HEK293 (cell line): ENCODE results near the gene LRPPRC.

Experiments
- CTCF ChIA-PET: fragments of 350-600 bp; formaldehyde crosslinking; extraction: SDS; loops from one replicate; lab custom pipeline; 2021; ENCODE audit warnings: antibody characterized with exemption; lab: Yijun Ruan, JAX
- POLR2A ChIA-PET: fragments of 300-600 bp; formaldehyde crosslinking; extraction: SDS; loops from one replicate; lab custom pipeline; 2020; ENCODE audit warnings: antibody characterized with exemption, inconsistent platforms; lab: Yijun Ruan, JAX
- H3K27ac ChIP-seq: fragments of 200-500 bp; sonication (Bioruptor generic); 2 replicates; pipeline ENCODE4 v1.5.1; 2014; ENCODE audit warnings: low read depth, low read length, control low read depth, inconsistent platforms; ENCODE audit errors: extremely low read depth
- H3K36me3 ChIP-seq, 2 experiments: fragments of 200-500 bp in 1 of 2; sonication (Bioruptor generic) in 1 of 2; 1 replicate in 1 of 2; 2 replicates in 1 of 2; pipeline ENCODE4 v1.5.1; 2014 to 2017; ENCODE audit warnings: inconsistent platforms in 2 of 2, low read length in 2 of 2; ENCODE audit not compliant: control insufficient read depth in 2 of 2, insufficient read depth in 1 of 2
- H3K4me1 ChIP-seq: fragments of 200-500 bp; sonication (Bioruptor generic); 2 replicates; pipeline ENCODE4 v1.5.1; 2014; ENCODE audit warnings: mild to moderate bottlenecking, low read length, inconsistent platforms; ENCODE audit not compliant: control insufficient read depth, insufficient read depth
- H3K4me3 ChIP-seq: 2 replicates; pipeline ENCODE4 v1.5.1; 2011; ENCODE audit warnings: low read depth, mild to moderate bottlenecking, control low read depth, low read length, moderate library complexity
- H3K9me3 ChIP-seq: fragments of 200-500 bp; sonication (Bioruptor generic); 2 replicates; pipeline ENCODE4 v1.5.1; 2014; ENCODE audit warnings: low read depth, low read length, inconsistent platforms; ENCODE audit not compliant: control insufficient read depth, insufficient read depth
- ATF2 ChIP-seq: fragments of 450-650 bp; formaldehyde crosslinking; IDR thresholded peaks from 2 replicates; pipeline ENCODE4 v1.5.1; 2016; ENCODE audit warnings: missing biosample characterization, missing genetic modification characterization, low read depth
- GLI4 ChIP-seq: fragments of 450-650 bp; formaldehyde crosslinking; IDR thresholded peaks from 2 replicates; pipeline ENCODE4 v1.5.1; 2016; ENCODE audit warnings: missing biosample characterization, missing genetic modification characterization
- GLIS1 ChIP-seq: fragments of 450-650 bp; formaldehyde crosslinking; IDR thresholded peaks from 2 replicates; pipeline ENCODE4 v1.5.1; 2016; ENCODE audit warnings: missing biosample characterization, missing genetic modification characterization
- IKZF3 ChIP-seq: fragments of 450-650 bp; IDR thresholded peaks from 2 replicates; pipeline ENCODE4 v1.5.0; 2018; ENCODE audit warnings: missing biosample characterization, mild to moderate bottlenecking, missing genetic modification characterization, moderate library complexity
- MEIS1 ChIP-seq: sonication (generic); formaldehyde crosslinking; IDR thresholded peaks from 2 replicates; pipeline ENCODE4 v1.8.1; 2022; ENCODE audit warnings: missing genetic modification reagents, mild to moderate bottlenecking, borderline replicate concordance
- PATZ1 ChIP-seq: fragments of 450-650 bp; formaldehyde crosslinking; IDR thresholded peaks from 2 replicates; pipeline ENCODE4 v1.5.1; 2016; ENCODE audit warnings: missing biosample characterization, missing genetic modification characterization
- REPIN1 ChIP-seq: fragments of 450-650 bp; formaldehyde crosslinking; IDR thresholded peaks from 2 replicates; pipeline ENCODE4 v1.5.1; 2017; ENCODE audit warnings: missing biosample characterization, missing genetic modification characterization, low read depth
- SETDB1 ChIP-seq: IDR thresholded peaks from one replicate; pipeline ENCODE4 v1.6.1; 2017; ENCODE audit warnings: mild to moderate bottlenecking, low read length, moderate library complexity, mixed read lengths; ENCODE audit not compliant: insufficient read length
- ZBTB10 ChIP-seq: fragments of 450-650 bp; formaldehyde crosslinking; IDR thresholded peaks from 2 replicates; pipeline ENCODE4 v1.5.1; 2016; ENCODE audit warnings: missing biosample characterization, missing genetic modification characterization
- ZBTB8A ChIP-seq: fragments of 450-650 bp; formaldehyde crosslinking; IDR thresholded peaks from 2 replicates; pipeline ENCODE4 v1.5.1; 2016; ENCODE audit warnings: missing biosample characterization, missing genetic modification characterization
- ZFP69B ChIP-seq: fragments of 450-650 bp; formaldehyde crosslinking; IDR thresholded peaks from 2 replicates; pipeline ENCODE4 v1.5.1; 2016; ENCODE audit warnings: missing biosample characterization, missing genetic modification characterization
- ZNF10 ChIP-seq: fragments of 450-650 bp; formaldehyde crosslinking; IDR thresholded peaks from 2 replicates; pipeline ENCODE4 v1.5.1; 2017; ENCODE audit warnings: missing biosample characterization, missing genetic modification characterization
- ZNF114 ChIP-seq: fragments of 450-650 bp; formaldehyde crosslinking; IDR thresholded peaks from 2 replicates; pipeline ENCODE4 v1.5.0; 2017; ENCODE audit warnings: missing biosample characterization, missing genetic modification characterization
- ZNF155 ChIP-seq: fragments of 450-650 bp; formaldehyde crosslinking; IDR thresholded peaks from 2 replicates; pipeline ENCODE4 v1.5.1; 2016; ENCODE audit warnings: missing biosample characterization, missing genetic modification characterization
- ZNF175 ChIP-seq: fragments of 450-650 bp; formaldehyde crosslinking; IDR thresholded peaks from 2 replicates; pipeline ENCODE4 v1.5.1; 2016; ENCODE audit warnings: missing biosample characterization, missing genetic modification characterization
- ZNF214 ChIP-seq: fragments of 450-650 bp; formaldehyde crosslinking; IDR thresholded peaks from 2 replicates; pipeline ENCODE4 v1.5.1; 2017; ENCODE audit warnings: missing biosample characterization, mild to moderate bottlenecking, missing genetic modification characterization, borderline replicate concordance
- ZNF23 ChIP-seq: fragments of 450-650 bp; formaldehyde crosslinking; IDR thresholded peaks from 2 replicates; pipeline ENCODE4 v1.5.1; 2016; ENCODE audit warnings: missing biosample characterization, missing genetic modification characterization, borderline replicate concordance
- ZNF24 ChIP-seq: fragments of 450-650 bp; formaldehyde crosslinking; IDR thresholded peaks from 2 replicates; pipeline ENCODE4 v1.5.1; 2016; ENCODE audit warnings: missing biosample characterization, missing genetic modification characterization
- ZNF311 ChIP-seq: fragments of 450-650 bp; formaldehyde crosslinking; IDR thresholded peaks from 2 replicates; pipeline ENCODE4 v1.5.1; 2017; ENCODE audit warnings: missing biosample characterization, missing genetic modification characterization, borderline replicate concordance
- ZNF350 ChIP-seq: fragments of 450-650 bp; formaldehyde crosslinking; IDR thresholded peaks from 2 replicates; pipeline ENCODE4 v1.5.0; 2017; ENCODE audit warnings: missing biosample characterization, mild to moderate bottlenecking, missing genetic modification characterization
- ZNF558 ChIP-seq: fragments of 450-650 bp; formaldehyde crosslinking; IDR thresholded peaks from 2 replicates; pipeline ENCODE4 v1.5.1; 2016; ENCODE audit warnings: missing biosample characterization, missing genetic modification characterization
- ZNF585B ChIP-seq: fragments of 450-650 bp; formaldehyde crosslinking; IDR thresholded peaks from 2 replicates; pipeline ENCODE4 v1.5.1; 2016; ENCODE audit warnings: missing biosample characterization, missing genetic modification characterization
- ZNF623 ChIP-seq: fragments of 450-650 bp; formaldehyde crosslinking; IDR thresholded peaks from 2 replicates; pipeline ENCODE4 v1.5.1; 2016; ENCODE audit warnings: missing biosample characterization, missing genetic modification characterization
- ZNF704 ChIP-seq: fragments of 450-650 bp; formaldehyde crosslinking; IDR thresholded peaks from 2 replicates; pipeline ENCODE4 v1.5.1; 2016; ENCODE audit warnings: missing biosample characterization, missing genetic modification characterization
- ZNF830 ChIP-seq: fragments of 450-650 bp; IDR thresholded peaks from 2 replicates; pipeline ENCODE4 v1.5.0; 2018; ENCODE audit warnings: missing biosample characterization, missing genetic modification characterization, low read depth, mild to moderate bottlenecking, moderate library complexity
- ZSCAN16 ChIP-seq: fragments of 450-650 bp; formaldehyde crosslinking; IDR thresholded peaks from 2 replicates; pipeline ENCODE4 v1.5.1; 2016; ENCODE audit warnings: missing biosample characterization, missing genetic modification characterization

LRPPRC gene

GRCh38 chr2:43839776-43840564 is 155.8 kb downstream of the LRPPRC start (continued):
- TF ChIP-seq PATZ1 (tag by site-specific recombination) (no peak), GLIS1 (tag by site-specific recombination) (no peak), ZNF830 (tag by site-specific recombination) (no peak), MEIS1 (CRISPR knock-in tag) (no peak), ZNF10 (tag by site-specific recombination) (no peak), REPIN1 (tag by site-specific recombination) (no peak), ZNF585B (tag by site-specific recombination) (no peak), ZNF175 (tag by site-specific recombination) (no peak), ZNF350 (tag by site-specific recombination) (no peak), ZNF24 (tag by site-specific recombination) (no peak), ZNF558 (tag by site-specific recombination) (no peak)

GRCh38 chr2:43838560-43839267 is 157.1 kb downstream of the LRPPRC start, which contains the start of the genes ABCG5 and ABCG8:
Gene ABCG5 (minus strand): TSS chr2:43838839. CDS start chr2:43838679, 160 bp downstream.
Gene ABCG8 (plus strand): TSS chr2:43838971. CDS start chr2:43839054, 83 bp downstream.
- ChIA-PET POLR2A (no interaction called here), CTCF (no interaction called here)
- Histone ChIP-seq H3K36me3 (no peaks in the 10 kb centered on the region), H3K4me1 (no peaks in the 10 kb centered on the region), H3K27ac (no peak within 1 kb of the TSS), H3K9me3 (no peaks in the 10 kb centered on the region), H3K4me3 (no peak within 1 kb of the TSS)
- TF ChIP-seq ZNF704 (tag by site-specific recombination) (no peak), ZSCAN16 (tag by site-specific recombination) (no peak), ATF2 (no peak), ZNF830 (tag by site-specific recombination) (no peak), IKZF3 (tag by site-specific recombination) (no peak), ZNF623 (tag by site-specific recombination) (no peak), ZFP69B (tag by site-specific recombination) (no peak), GLI4 (tag by site-specific recombination) (no peak), ZBTB8A (tag by site-specific recombination) (no peak), REPIN1 (tag by site-specific recombination) (no peak), ZNF155 (no peak), ZBTB10 (tag by site-specific recombination) (no peak), SETDB1 (no peak), ZNF311 (tag by site-specific recombination) (no peak), ZNF214 (no peak), ZNF23 (tag by site-specific recombination) (no peak), ZNF114 (tag by site-specific recombination) (no peak)
